Heart right ventricle (tissue), 16 donors: ENCODE results near the gene AGBL4. TPM values are rescaled to one million over a fixed set of nuclear protein-coding genes. Genes with fewer than 3 reads are reported as not detected.

Experiments
- ATAC-seq, 8 donors: fragments of 200-7000 bp; cut with Tn5 transposase; one replicate each; pipeline ENCODE4 v1.9.1; 2020; ENCODE audit warnings: mild to moderate bottlenecking in 8 of 8, moderate library complexity in 8 of 8, moderate number of reproducible peaks in 1 of 8
- DNase-seq, 2 donors: peaks; one replicate each; pipeline ENCODE4 v3.0.0-alpha.2; 2020
- H3K27ac ChIP-seq, 10 donors: fragments of 200-600 bp; sonication (generic) in 2 of 10; one replicate each; pipeline versions ENCODE4 v1.5.0 to v1.8.0; 2020 to 2022; ENCODE audit warnings: mild to moderate bottlenecking in 3 of 10
- H3K27me3 ChIP-seq, 7 donors: fragments of 200-600 bp; one replicate each; pipeline ENCODE4 v1.8.0; 2021 to 2022; ENCODE audit warnings: mild to moderate bottlenecking in 2 of 7
- H3K36me3 ChIP-seq, 9 donors: fragments of 200-600 bp; sonication (generic) in 1 of 9; one replicate each; pipeline versions ENCODE4 v1.5.0 to v1.8.0; 2020 to 2022; ENCODE audit warnings: mild to moderate bottlenecking in 2 of 9
- H3K4me1 ChIP-seq, 9 donors: fragments of 200-600 bp; sonication (generic) in 1 of 9; one replicate each; pipeline versions ENCODE4 v1.5.0 to v1.8.0; 2020 to 2022; ENCODE audit warnings: mild to moderate bottlenecking in 4 of 9
- H3K4me3 ChIP-seq, 10 donors: fragments of 200-600 bp; sonication (generic) in 2 of 10; one replicate each; pipeline versions ENCODE4 v1.5.0 to v1.8.0; 2020 to 2022; ENCODE audit warnings: mild to moderate bottlenecking in 7 of 10, moderate library complexity in 2 of 10
- H3K9me3 ChIP-seq, 11 donors: fragments of 200-600 bp in 10 of 11; sonication (generic) in 2 of 11; one replicate each; pipeline versions ENCODE4 v1.5.0 to v1.8.0; 2013 to 2022; ENCODE audit warnings: mild to moderate bottlenecking in 2 of 11, control low read depth in 1 of 11, moderate library complexity in 1 of 11
- CTCF ChIP-seq, 9 donors: fragments of 200-600 bp; sonication (generic) in 2 of 9; IDR thresholded peaks; one replicate each; pipeline versions ENCODE4 v1.5.0 to v1.8.0; 2021 to 2022; ENCODE audit warnings: antibody characterized with exemption in 9 of 9, mild to moderate bottlenecking in 5 of 9, moderate library complexity in 1 of 9
- WGBS, 2 donors: extraction: QIAGEN DNeasy Blood & Tissue Kit; methylation state at CpG; one replicate each; pipeline ENCODE4 v1.1.7; 2013; ENCODE audit warnings: inconsistent platforms in 1 of 2; 5-methylcytosine and 5-hydroxymethylcytosine counted together
- intact Hi-C, 10 donors: fragments of 100-400 bp; cut with DNase I; formaldehyde crosslinking; loops; one replicate each; pipeline versions ENCODE4 v1.11.1 to v1.14.2; 2022
- polyA plus RNA-seq, 2 donors: library from polyadenylated mRNA; stranded (reverse); fragments of 200-250 nt; gene quantifications; one replicate each; pipeline ENCODE4 v1.2.3, GENCODE V29; 2013
- total RNA-seq, 10 donors: library from RNA; stranded (reverse); fragmentation: NEBNext Ultra II Directional in 3 of 10; extraction: Animal tissue kit (Norgen Biotek cat#: 25700) in 3 of 10; gene quantifications; one replicate each; pipeline versions ENCODE4 v1.2.1 to v1.2.4, GENCODE V29; 2021 to 2023
- donor health status: Arrhythmogenic right ventricular cardiomyopathy.
- donor health status: ischemic (EF 13 %, LVEDD 7.1; RV severe dilation, severe dysfunction).
- donor health status: healthy with polysubstance abuse.
- donor health status: DM: no; HTN: yes; CAD: no.
- donor health status: DM: no; HTN: no; CAD: no.
- donor health status: ischemic (EF 25% LVEDD 6.9; RV normal size, moderate dysfunction).
- donor health status: ischemic (EF 25% LVEDD 5.7; RV mildly dilated, moderate dysfunction).
- donor health status: healthy.
- donor health status: DM: yes; HTN: yes; CAD: no.
- donor health status: Ischemic cardiomyopathy.
- donor health status: ischemic (EF 35%, LVEDD 5.7; RV mildly dilated, moderate dysfunction).
- donor health status: nonischemic (EF 11% LVEDD 7.7; RV severe dilation, severe dysfunction).
- donor health status: DM: yes; HTN: yes; CAD: no.
- donor health status: PGD.
- donor health status: ischemic (EF 29% LVEDD 5.4; RV normal size, mild dysfunction).
- donor health status: nonischemic (EF 23%, LVEDD 6.1; RV moderate dilation, normal function).

The AGBL4 gene
- total and polyA plus RNA-seq, 12 donors = 0.04 to 0.93 (median 0.46) TPM; not detected in 2

DNA sequence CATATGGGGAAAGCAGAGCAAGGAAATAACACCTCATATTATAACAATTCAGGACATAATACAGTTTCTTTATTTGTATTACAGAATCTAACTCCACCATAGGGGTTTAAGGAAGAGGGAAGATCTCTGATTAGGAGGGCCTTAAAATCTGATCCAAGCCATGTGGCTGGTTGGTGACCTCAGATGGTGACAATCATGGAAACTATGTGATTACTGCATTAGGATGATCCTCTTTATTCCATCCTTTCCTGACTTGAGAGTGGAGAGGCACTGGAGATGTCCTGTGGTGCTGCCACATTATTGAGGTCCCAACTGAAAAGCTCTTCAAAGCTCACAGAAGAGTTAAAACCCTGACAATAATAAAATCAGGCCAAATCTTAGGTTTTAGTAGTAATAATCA is 1078.9 kb downstream of the AGBL4 start:
- Histone ChIP-seq H3K4me1 (no peaks in the 10 kb centered on the region), H3K36me3 (no peaks in the 10 kb centered on the region), H3K9me3 (no peaks in the 10 kb centered on the region), H3K4me3 (no peak overlapping the region), H3K27ac (no peak overlapping the region), H3K27me3 (peaks cover 0 to 6% (median 0%) of the 10 kb centered on the region in 7 donors)
- no peak for TF ChIP-seq CTCF (IDR thresholded peaks at IDR 0.05)
- DNase-seq = no peak
- intact Hi-C loops = no loop called here
- no peak for ATAC-seq

GRCh38 chr1:48943826-48944225 is 1079.9 kb downstream of the AGBL4 start:
- ATAC-seq (no peak), DNase-seq (no peak)
- no peaks in the 10 kb centered on the region for H3K36me3 ChIP-seq
- intact Hi-C loops = no loop called here
- WGBS, 2 donors = 86% methylated on average over 5 of the region's 5 CpGs
- no peaks in the 10 kb centered on the region for H3K4me1 ChIP-seq
- peaks cover 0 to under 1% (median 0%) of the 10 kb centered on the region in 7 donors for H3K27me3 ChIP-seq
- H3K9me3 ChIP-seq = no peaks in the 10 kb centered on the region
- H3K27ac ChIP-seq = no peak overlapping the region
- TF ChIP-seq CTCF (IDR thresholded peaks at IDR 0.05) = no peak
- H3K4me3 ChIP-seq = no peak overlapping the region

DNA sequence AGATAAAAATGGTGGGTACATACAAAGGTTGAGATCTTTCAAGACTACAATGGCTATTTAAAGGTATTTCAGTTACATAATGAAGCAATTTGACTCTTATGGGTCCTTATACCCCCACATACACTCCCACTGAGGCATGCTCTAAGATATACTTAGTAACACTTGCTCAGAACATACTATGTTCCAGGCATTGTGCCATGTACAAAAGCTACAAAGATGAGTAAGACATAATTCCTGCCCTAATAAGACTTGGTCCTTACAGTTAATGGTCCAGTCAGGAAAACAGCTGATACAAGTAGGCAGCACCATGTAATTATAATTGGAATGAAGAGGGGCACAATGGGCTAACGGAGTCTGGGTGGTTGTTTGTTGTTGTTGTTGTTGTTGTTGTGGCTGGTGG is 1080.4 kb downstream of the AGBL4 start:
- Histone ChIP-seq H3K27ac (no peak overlapping the region), H3K27me3 (no peaks in the 10 kb centered on the region), H3K36me3 (no peaks in the 10 kb centered on the region), H3K9me3 (no peaks in the 10 kb centered on the region), H3K4me1 (no peaks in the 10 kb centered on the region), H3K4me3 (no peak overlapping the region)
- no peak for TF ChIP-seq CTCF (IDR thresholded peaks at IDR 0.05)
- DNase-seq (no peak), ATAC-seq (peak in 3 of 8 donors; percentile 40 to 73 (median 73))
- WGBS, 2 donors = 89 to 96% methylated on average over 1 of the region's 1 CpG
- intact Hi-C loops = no loop called here

DNA sequence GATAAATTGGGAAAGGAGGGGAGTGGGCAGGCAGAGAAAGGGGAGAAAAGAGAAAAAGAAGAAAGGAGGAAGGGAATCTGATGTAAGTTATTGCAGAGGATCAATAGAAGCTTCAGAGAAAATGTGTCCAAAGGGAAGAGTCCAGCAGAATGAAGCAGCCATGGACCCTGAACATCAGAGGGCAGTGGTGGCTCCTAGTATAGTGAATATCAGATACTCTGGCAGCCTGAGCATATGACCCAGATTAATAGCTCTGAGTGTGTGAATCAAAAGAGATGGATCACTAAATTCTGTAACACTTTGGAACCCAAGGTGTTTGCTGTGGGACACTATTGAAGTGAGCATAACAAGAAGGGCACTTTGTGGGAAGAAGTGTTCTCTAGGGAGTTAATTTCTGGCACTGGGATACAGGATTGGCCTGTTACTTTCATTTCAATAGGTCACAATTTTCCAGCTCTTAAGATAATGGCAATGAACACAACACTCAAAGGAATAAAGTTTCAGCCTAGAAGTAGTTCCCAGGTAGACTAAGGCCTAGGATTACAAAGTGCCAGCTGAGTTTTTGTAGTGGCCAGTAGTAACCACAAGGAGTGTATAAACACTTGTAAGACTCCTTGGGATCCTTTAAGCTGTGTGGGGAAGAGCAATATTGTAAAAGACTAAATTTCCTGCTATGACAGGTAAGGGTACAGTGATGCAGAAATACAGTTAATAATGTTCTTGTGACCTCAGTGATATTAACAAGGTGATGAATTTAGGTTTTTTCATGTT is 1082.6 kb downstream of the AGBL4 start:
- H3K4me1 ChIP-seq = no peaks in the 10 kb centered on the region
- ATAC-seq = no peak
- H3K27ac ChIP-seq = no peak overlapping the region
- no peak overlapping the region for H3K4me3 ChIP-seq
- H3K9me3 ChIP-seq = no peaks in the 10 kb centered on the region
- H3K36me3 ChIP-seq = no peaks in the 10 kb centered on the region
- no peaks in the 10 kb centered on the region for H3K27me3 ChIP-seq
- intact Hi-C loops = no loop called here
- DNase-seq = no peak
- no peak for TF ChIP-seq CTCF (IDR thresholded peaks at IDR 0.05)
